ENCODE measurements around the gene LCORL.
"Not testable (repeated sequence)": the region's sequence is repeated elsewhere in the genome, so short reads cannot be mapped to it uniquely, and the experiment has no call there.

The LCORL gene

GRCh38 chr4:18014269-18014668, 7.3 kb downstream of the LCORL start:
- DNase-seq: no peak

GRCh38 chr4:18012807-18013462, 8.6 kb downstream of the LCORL start:
- no peak for DNase-seq

- DNase-seq: no peak
Measured at GRCh38 chr4:18012134-18012806, 9.3 kb downstream of the LCORL start.

GRCh38 chr4:18007625-18008024, 13.9 kb downstream of the LCORL start:
- DNase-seq: no peak

GRCh38 chr4:18006432-18006831, 15.1 kb downstream of the LCORL start:
- not testable (repeated sequence) for DNase-seq

GRCh38 chr4:17997129-17997528, 24.4 kb downstream of the LCORL start:
- DNase-seq: no peak

- no peak for DNase-seq
Measured at GRCh38 chr4:17995165-17995564, 26.4 kb downstream of the LCORL start.

- DNase-seq: no peak
Measured at GRCh38 chr4:17985832-17986231, 35.7 kb downstream of the LCORL start.

GRCh38 chr4:17981063-17981462, 40.5 kb downstream of the LCORL start:
- no peak for DNase-seq

- no peak for DNase-seq
Measured at GRCh38 chr4:17968721-17969120, 52.8 kb downstream of the LCORL start.

- DNase-seq: no peak
Measured at GRCh38 chr4:17967078-17967477, 54.5 kb downstream of the LCORL start.

- no peak for DNase-seq
Measured at GRCh38 chr4:17966312-17966711, 55.2 kb downstream of the LCORL start.

- no peak for DNase-seq
Measured at GRCh38 chr4:17964576-17964975, 57.0 kb downstream of the LCORL start.

GRCh38 chr4:17962171-17962570, 59.4 kb downstream of the LCORL start:
- DNase-seq: peak; percentile 24

- no peak for DNase-seq
Measured at GRCh38 chr4:17961249-17961648, 60.3 kb downstream of the LCORL start.

GRCh38 chr4:17958181-17958580, 63.4 kb downstream of the LCORL start:
- peak; percentile 64 for DNase-seq

GRCh38 chr4:17957688-17958087, 63.9 kb downstream of the LCORL start:
- peak; percentile 59 for DNase-seq

- no peak for DNase-seq
Measured at GRCh38 chr4:17956245-17956644, 65.3 kb downstream of the LCORL start.

GRCh38 chr4:17945303-17945702, 76.3 kb downstream of the LCORL start:
- DNase-seq: no peak

- peak; percentile 40 for DNase-seq
Measured at GRCh38 chr4:17941731-17942130, 79.8 kb downstream of the LCORL start.

- DNase-seq: no peak
Measured at GRCh38 chr4:17939054-17939453, 82.5 kb downstream of the LCORL start.

GRCh38 chr4:17934286-17934685, 87.3 kb downstream of the LCORL start:
- no peak for DNase-seq

- DNase-seq: no peak
Measured at GRCh38 chr4:17933126-17933525, 88.4 kb downstream of the LCORL start.

- DNase-seq: no peak
Measured at GRCh38 chr4:17932041-17932440, 89.5 kb downstream of the LCORL start.

- DNase-seq: no peak
Measured at GRCh38 chr4:17930256-17930655, 91.3 kb downstream of the LCORL start.
